ENCODE data around the gene ABHD6.
"Not testable (repeated sequence)": the region's sequence is repeated elsewhere in the genome, so short reads cannot be mapped to it uniquely, and the experiment has no call there.

GRCh38 chr3:58290446-58290845 is 52.9 kb downstream of the ABHD6 start:
- not testable (repeated sequence) for TF ChIP-seq EP300, CTCF, POLR2AphosphoS5 (IDR thresholded peaks at IDR 0.05)

Data from upper lobe of left lung (tissue), 4 donors.